OCI-LY1 (cell line): ENCODE data around the gene ANKRD39.

Experiments used
- H2AFZ ChIP-seq: fragments of 200-600 bp; sonication (generic), shearing (Covaris generic); 2 replicates; pipeline ENCODE4 v1.6.0; 2014; ENCODE audit warnings: antibody characterized with exemption, mild to moderate bottlenecking, low read length
- H3F3A ChIP-seq: fragments of 200-600 bp; sonication (generic), shearing (Covaris generic); 2 replicates; pipeline ENCODE4 v1.6.0; 2014; ENCODE audit warnings: mild to moderate bottlenecking, antibody characterized with exemption, low read length, moderate library complexity; ENCODE audit not compliant: insufficient read depth
- H3K27ac ChIP-seq: fragments of 200-600 bp; sonication (generic); 2 replicates; pipeline ENCODE4 v1.5.1; 2014; ENCODE audit warnings: low read length, mixed run types, mild to moderate bottlenecking, low read depth; ENCODE audit not compliant: poor library complexity, severe bottlenecking
- H3K27me3 ChIP-seq: fragments of 200-600 bp; sonication (generic); 2 replicates; pipeline ENCODE4 v1.6.0; 2014; ENCODE audit warnings: antibody characterized with exemption, mild to moderate bottlenecking, low read length, moderate library complexity; ENCODE audit not compliant: insufficient read depth
- H3K36me3 ChIP-seq: fragments of 200-600 bp; sonication (generic); 2 replicates; pipeline ENCODE4 v1.6.1; 2014; ENCODE audit warnings: mild to moderate bottlenecking, antibody characterized with exemption, low read length, moderate library complexity, mixed read lengths; ENCODE audit not compliant: insufficient read depth
- H3K4me1 ChIP-seq: fragments of 200-600 bp; sonication (generic); 2 replicates; pipeline ENCODE4 v1.5.1; 2014; ENCODE audit warnings: mild to moderate bottlenecking, low read length, moderate library complexity; ENCODE audit not compliant: insufficient read depth, severe bottlenecking
- H3K4me2 ChIP-seq: fragments of 200-600 bp; sonication (generic), shearing (Covaris generic); 2 replicates; pipeline ENCODE4 v1.6.1; 2014; ENCODE audit warnings: low read length
- H3K4me3 ChIP-seq: fragments of 200-600 bp; sonication (generic); 2 replicates; pipeline ENCODE4 v1.5.1; 2014; ENCODE audit warnings: low read length, low read depth, mild to moderate bottlenecking, mixed read lengths; ENCODE audit not compliant: poor library complexity, severe bottlenecking
- H3K79me2 ChIP-seq: fragments of 200-600 bp; shearing (Covaris generic); 2 replicates; pipeline ENCODE4 v1.6.1; 2016; ENCODE audit warnings: mixed run types, low read length, mixed read lengths; ENCODE audit not compliant: insufficient read depth
- H3K9ac ChIP-seq: fragments of 200-600 bp; sonication (generic), shearing (Covaris generic); 2 replicates; pipeline ENCODE4 v1.6.1; 2014; ENCODE audit warnings: mild to moderate bottlenecking, low read length, mixed read lengths
- H3K9me2 ChIP-seq: fragments of 200-600 bp; sonication (generic), shearing (Covaris generic); 2 replicates; pipeline ENCODE4 v1.6.1; 2014; ENCODE audit warnings: low read depth, mild to moderate bottlenecking, low read length, mixed read lengths
- H3K9me3 ChIP-seq: fragments of 200-600 bp; shearing (Covaris generic); 2 replicates; pipeline ENCODE4 v1.6.1; 2014; ENCODE audit warnings: low read length, mixed read lengths
- H4K20me1 ChIP-seq: fragments of 200-600 bp; sonication (generic), shearing (Covaris generic); 2 replicates; pipeline ENCODE4 v1.6.0; 2016; ENCODE audit warnings: mild to moderate bottlenecking, low read length; ENCODE audit not compliant: insufficient read depth
- CTCF ChIP-seq: fragments of 200-600 bp; sonication (generic), shearing (Covaris generic); IDR thresholded peaks from 2 replicates; pipeline ENCODE4 v1.5.1; 2017; ENCODE audit warnings: mild to moderate bottlenecking, antibody characterized with exemption, low read length, moderate library complexity, mixed read lengths
- EZH2 ChIP-seq: fragments of 200-600 bp; sonication (generic), shearing (Covaris generic); IDR thresholded peaks from 2 replicates; pipeline ENCODE4 v1.8.0; 2017; ENCODE audit warnings: borderline replicate concordance, mixed run types, mild to moderate bottlenecking, antibody characterized with exemption, low read length, moderate library complexity, mixed read lengths

ANKRD39 gene

GRCh38 chr2:96828874-96829273 lies 28.9 kb downstream of the ANKRD39 start:
- H3K9me2 ChIP-seq = no peaks in the 10 kb centered on the region
- H2AFZ ChIP-seq = no peak overlapping the region
- no peaks in the 10 kb centered on the region for H4K20me1 ChIP-seq
- H3K9ac ChIP-seq = no peak overlapping the region
- TF ChIP-seq CTCF = no peak
- no peak for TF ChIP-seq EZH2
- no peaks in the 10 kb centered on the region for H3K9me3 ChIP-seq
- H3K79me2 ChIP-seq = no peaks in the 10 kb centered on the region
- no peak overlapping the region for H3K4me2 ChIP-seq
- H3K36me3 ChIP-seq = peaks cover 69% of the 10 kb centered on the region
- peaks cover 15% of the 10 kb centered on the region for H3K4me1 ChIP-seq
- no peaks in the 10 kb centered on the region for H3F3A ChIP-seq
- H3K27me3 ChIP-seq = no peaks in the 10 kb centered on the region
- H3K4me3 ChIP-seq = no peak overlapping the region
- H3K27ac ChIP-seq = no peak overlapping the region

GRCh38 chr2:96828436-96828835 lies 29.4 kb downstream of the ANKRD39 start:
- no peak overlapping the region for H3K9ac ChIP-seq
- no peak overlapping the region for H3K27ac ChIP-seq
- TF ChIP-seq CTCF = no peak
- H3K4me1 ChIP-seq = peaks cover 12% of the 10 kb centered on the region
- peaks cover 69% of the 10 kb centered on the region for H3K36me3 ChIP-seq
- H3K4me2 ChIP-seq = no peak overlapping the region
- H3F3A ChIP-seq = no peaks in the 10 kb centered on the region
- no peaks in the 10 kb centered on the region for H4K20me1 ChIP-seq
- no peak overlapping the region for H3K4me3 ChIP-seq
- H3K9me2 ChIP-seq = no peaks in the 10 kb centered on the region
- no peaks in the 10 kb centered on the region for H3K27me3 ChIP-seq
- no peak overlapping the region for H2AFZ ChIP-seq
- no peaks in the 10 kb centered on the region for H3K9me3 ChIP-seq
- no peaks in the 10 kb centered on the region for H3K79me2 ChIP-seq

- Histone ChIP-seq H3K27me3 (no peaks in the 10 kb centered on the region), H3K4me1 (no peaks in the 10 kb centered on the region), H3K9ac (no peak overlapping the region), H3K4me2 (no peak overlapping the region), H3K27ac (no peak overlapping the region), H3K36me3 (peaks cover 55% of the 10 kb centered on the region), H3K9me2 (no peaks in the 10 kb centered on the region), H2AFZ (no peak overlapping the region), H3K4me3 (no peak overlapping the region), H3F3A (no peaks in the 10 kb centered on the region), H4K20me1 (no peaks in the 10 kb centered on the region), H3K79me2 (no peaks in the 10 kb centered on the region), H3K9me3 (no peaks in the 10 kb centered on the region)
- TF ChIP-seq CTCF = no peak
- TF ChIP-seq EZH2 = no peak
Observed at GRCh38 chr2:96826546-96827278, 31.1 kb downstream of the ANKRD39 start.
